GM10266 (cell line): ENCODE measurements around the gene KIAA2012.

Experiments
- DNase-seq: peaks from one replicate; pipeline ENCODE4 v3.0.0; 2012; ENCODE audit errors: extremely low spot score
- TF ChIP-seq, protein P1 (sequence below): IDR thresholded peaks from 2 replicates; pipeline ENCODE4 v1.5.1; 2012; ENCODE audit warnings: mild to moderate bottlenecking, low read depth; ENCODE audit not compliant: control insufficient read depth, insufficient read depth; ENCODE audit errors: missing control alignments

Gene KIAA2012

DNA sequence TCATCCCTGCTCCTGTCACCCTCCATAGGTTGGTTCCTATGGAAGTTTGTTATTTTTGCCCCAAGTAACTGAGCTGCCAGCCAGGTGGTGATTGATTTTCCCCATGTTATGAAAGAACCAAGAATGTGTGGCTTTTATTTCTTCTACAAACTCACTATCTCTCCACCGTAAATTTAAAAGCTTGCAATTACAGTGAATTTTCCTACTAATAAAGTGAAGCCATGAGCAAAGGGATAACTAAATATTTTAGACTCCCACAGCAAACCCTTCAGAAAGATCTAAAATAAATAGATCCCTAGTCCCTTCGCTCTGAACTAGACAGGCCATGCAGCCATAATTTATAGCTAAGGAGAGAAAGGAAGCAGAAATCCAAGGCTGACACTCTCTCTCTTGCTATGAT is 6.2 kb upstream of the KIAA2012 start:
- TF ChIP-seq, protein P1, sequence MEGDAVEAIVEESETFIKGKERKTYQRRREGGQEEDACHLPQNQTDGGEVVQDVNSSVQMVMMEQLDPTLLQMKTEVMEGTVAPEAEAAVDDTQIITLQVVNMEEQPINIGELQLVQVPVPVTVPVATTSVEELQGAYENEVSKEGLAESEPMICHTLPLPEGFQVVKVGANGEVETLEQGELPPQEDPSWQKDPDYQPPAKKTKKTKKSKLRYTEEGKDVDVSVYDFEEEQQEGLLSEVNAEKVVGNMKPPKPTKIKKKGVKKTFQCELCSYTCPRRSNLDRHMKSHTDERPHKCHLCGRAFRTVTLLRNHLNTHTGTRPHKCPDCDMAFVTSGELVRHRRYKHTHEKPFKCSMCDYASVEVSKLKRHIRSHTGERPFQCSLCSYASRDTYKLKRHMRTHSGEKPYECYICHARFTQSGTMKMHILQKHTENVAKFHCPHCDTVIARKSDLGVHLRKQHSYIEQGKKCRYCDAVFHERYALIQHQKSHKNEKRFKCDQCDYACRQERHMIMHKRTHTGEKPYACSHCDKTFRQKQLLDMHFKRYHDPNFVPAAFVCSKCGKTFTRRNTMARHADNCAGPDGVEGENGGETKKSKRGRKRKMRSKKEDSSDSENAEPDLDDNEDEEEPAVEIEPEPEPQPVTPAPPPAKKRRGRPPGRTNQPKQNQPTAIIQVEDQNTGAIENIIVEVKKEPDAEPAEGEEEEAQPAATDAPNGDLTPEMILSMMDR = no peak
- no peak for DNase-seq

GRCh38 chr2:202067589-202067988 is 5.5 kb upstream of the KIAA2012 start:
- TF ChIP-seq, protein P1 = no peak
- no peak for DNase-seq

- no peak for DNase-seq
- TF ChIP-seq, protein P1 = no peak
These were observed 3.6 kb upstream of the KIAA2012 start for GRCh38 chr2:202069170-202070067.

DNA sequence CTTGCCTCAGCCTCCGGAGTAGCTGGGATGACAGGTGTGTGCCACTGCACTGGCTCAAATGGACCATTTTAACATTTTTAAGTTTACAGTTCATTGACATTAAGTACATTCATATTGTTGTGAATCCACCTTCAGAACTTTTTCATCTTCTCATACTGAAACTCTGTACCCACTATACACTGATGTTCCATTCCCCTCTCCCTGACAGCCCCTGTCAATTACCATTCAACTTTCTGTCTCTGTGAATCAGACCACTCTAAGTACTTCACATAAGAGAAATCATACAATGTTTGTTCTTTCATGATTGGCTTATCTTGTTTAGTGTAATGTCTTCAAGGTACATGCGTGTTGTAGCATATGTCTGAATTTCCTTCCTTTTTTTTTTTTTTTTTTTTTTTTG is 1.9 kb upstream of the KIAA2012 start:
- TF ChIP-seq, protein P1 = no peak
- DNase-seq = no peak

DNA sequence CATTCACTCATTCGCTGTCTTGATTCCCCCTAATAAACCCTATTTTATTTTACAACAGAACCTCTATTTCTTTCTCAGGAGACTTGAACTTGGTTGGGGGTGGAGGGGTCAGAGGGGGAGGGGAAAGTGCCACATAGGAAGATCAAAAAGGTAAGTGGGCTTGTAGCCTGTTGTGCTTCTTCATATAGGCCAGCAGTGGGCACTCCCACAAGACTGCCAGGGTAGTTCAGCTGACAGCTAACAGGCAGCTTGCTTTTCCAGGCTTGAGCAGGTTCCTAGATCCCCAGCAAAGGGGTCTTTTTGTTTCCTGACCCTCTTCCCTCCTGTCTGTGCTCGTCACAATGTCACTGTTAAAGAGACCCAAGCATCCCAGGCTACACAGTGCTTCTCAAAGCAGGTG is 829 bp upstream of the KIAA2012 start:
- TF ChIP-seq, protein P1 = no peak

GRCh38 chr2:202074324-202074723 is 1.3 kb downstream of the KIAA2012 start:
- DNase-seq = no peak

More for the DNA sequence above, 829 bp upstream of the KIAA2012 start:
- DNase-seq = no peak

GRCh38 chr2:202079310-202079709 is 6.3 kb downstream of the KIAA2012 start:
- TF ChIP-seq, protein P1 = no peak
- no peak for DNase-seq

More at GRCh38 chr2:202074324-202074723, 1.3 kb downstream of the KIAA2012 start:
- TF ChIP-seq, protein P1 = no peak
